GM21576 (cell line): Measurements from ENCODE around the gene TECR.

Experiments used
- ATAC-seq: cut with Tn5 transposase; IDR thresholded peaks from one replicate; pipeline ENCODE4 v1.9.1; 2021; ENCODE audit warnings: mild to moderate bottlenecking, moderate library complexity; ENCODE audit not compliant: unreplicated experiment

TECR gene

DNA sequence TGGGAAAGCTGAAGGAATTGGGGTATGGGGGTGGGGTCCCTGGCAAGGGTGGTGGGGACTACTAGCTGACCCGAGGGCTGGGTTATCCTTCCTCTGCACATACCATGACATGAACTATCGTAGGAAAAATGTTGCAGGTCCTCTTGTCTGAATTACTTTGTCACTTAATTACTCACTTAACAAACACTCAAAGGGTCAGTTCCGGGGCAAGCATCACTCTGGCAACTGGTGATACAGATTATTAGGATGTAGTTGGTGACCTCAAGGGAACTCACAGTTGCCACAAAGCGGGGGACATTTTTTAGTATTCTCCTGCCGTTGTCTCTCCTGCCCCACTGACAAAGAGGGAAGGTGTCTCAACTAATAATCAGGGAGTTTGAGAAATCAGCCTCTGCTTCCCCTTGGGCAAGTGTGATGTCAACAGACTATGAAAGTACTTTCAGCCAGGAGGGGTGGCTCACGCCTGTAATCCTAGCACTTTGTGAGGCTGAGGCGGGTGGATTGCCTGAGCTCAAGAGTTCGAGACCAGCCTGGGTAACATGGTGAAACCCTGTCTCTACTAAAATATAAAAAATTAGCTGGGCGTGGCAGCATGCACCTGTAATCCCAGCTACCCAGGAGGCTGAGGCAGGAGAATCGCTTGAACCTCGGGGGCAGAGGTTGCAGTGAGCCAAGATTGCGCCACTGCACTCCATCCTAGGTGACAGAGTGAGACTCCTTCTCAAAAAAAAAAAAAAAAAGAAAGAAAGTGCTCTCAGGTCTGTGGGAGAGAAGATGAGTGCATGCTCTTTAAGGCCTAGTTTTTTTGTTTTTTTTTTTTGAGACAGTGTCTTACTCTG is 21.5 kb upstream of the TECR start:
- no peak for ATAC-seq

DNA sequence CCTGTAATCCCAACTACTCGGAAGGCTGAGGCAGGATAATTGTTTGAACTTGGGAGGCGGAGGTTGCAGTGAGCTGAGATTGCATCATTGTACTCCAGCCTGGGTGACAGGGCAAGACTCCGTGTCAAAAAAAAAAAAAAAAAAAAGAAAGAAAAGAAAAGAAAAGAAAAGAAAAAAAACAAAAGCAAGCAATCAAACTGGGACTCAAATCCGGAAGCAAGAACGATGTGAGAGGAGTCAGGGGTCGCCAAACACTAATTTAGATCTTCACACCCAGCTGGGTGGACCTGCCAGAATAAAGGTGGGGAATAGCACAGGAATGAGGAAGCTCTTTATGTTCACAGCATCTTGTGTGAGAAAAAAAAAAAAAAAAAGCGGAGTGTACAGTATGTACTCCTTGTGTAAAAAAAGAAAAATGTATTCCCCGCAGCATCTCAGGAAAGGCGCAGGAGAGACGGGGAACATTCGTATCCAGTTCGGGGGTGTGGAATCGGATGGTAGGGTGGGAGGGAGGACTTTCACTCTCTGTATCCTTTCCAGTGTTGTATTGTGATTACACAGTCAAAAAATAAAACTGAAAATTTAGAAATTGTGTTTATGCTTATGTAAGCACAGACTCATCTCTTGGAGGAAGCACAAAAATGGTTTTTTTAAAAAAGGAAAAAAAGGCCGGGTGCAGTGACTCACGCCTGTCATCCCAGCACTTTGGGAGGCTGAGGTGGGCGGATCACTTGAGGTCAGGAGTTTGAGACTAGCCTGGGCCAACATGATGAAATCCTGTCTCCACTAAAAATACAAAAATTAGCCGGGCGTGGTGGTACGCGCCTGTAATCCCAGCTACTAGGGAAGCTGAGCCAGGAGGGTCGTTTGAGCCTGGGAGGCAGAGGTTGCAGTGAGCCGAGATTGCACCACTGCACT is 18.8 kb upstream of the TECR start:
- no peak for ATAC-seq

DNA sequence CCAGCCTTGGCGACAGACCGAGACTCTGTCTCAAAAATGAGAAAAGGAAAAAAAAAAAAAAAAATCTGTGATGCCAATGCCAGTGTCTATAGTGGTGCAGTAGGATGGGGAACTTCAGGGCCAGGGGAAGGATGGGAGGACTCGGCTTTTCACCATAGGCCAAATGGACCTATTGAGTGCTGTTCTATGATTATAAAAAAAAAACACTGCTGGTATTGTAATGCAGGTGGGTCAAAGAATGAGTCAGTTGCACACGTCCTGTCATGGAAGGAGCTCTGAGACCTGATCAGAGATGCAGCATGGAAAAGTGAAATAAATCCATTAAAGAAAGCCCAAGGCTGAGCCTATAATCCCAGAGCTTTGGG is 18.2 kb upstream of the TECR start:
- no peak for ATAC-seq

DNA sequence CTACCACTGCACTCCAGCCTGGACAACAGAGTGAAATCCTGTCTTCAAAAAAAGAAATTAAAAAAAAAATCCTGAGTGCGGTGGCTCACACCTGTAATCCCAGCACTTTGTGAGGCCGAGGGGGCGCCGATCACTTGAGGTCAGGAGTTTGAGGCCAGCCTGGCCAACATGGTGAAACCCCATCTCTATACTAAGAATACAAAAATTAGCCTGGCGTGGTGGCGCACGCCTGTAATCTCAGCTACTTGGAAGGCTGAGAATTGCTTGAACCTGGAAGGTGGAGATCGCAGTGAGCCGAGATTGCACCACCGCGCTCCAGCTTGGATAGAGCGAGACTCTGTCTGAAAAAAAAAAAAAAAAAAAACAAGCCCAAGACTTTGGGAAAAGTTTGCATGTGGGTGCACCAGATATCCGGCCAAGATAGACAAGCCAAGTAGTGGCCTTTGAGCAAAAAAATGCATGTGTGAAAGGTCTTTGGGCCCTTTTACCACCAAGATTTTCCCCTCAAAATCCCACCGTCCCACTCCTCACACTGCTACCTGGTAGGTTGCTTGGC is 16.9 kb upstream of the TECR start:
- no peak for ATAC-seq

DNA sequence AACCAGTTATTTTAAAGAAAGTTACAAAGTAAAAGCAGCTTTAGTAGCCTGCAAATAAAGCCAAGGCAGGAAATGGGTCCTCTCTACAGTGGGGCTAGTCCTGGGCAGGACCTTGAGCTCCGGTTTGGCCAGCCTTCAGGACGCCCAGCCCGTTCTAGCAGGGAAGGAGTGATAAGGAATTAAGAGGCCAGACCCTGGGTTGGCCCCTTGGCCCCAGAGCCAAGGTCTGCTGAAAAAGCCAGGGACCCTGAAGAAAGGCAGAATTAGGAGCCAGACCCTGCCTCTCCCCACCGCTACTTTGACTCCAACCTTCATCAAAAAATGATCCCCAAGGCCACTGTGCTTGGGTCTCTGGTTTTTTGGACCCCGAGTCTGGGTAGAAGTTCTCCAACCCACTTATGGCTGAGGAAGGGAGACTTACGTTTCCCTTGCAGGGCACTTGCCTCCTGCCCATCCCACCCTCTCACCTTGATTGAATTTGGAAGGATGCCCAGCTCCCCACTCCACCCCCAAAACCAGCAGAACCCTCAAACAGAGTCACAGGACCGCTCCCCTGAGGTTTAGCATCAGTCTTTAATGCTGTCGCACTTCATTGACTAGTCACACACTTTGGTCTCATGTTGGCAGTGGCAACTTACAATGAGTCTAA is 15.1 kb upstream of the TECR start:
- ATAC-seq = no peak

DNA sequence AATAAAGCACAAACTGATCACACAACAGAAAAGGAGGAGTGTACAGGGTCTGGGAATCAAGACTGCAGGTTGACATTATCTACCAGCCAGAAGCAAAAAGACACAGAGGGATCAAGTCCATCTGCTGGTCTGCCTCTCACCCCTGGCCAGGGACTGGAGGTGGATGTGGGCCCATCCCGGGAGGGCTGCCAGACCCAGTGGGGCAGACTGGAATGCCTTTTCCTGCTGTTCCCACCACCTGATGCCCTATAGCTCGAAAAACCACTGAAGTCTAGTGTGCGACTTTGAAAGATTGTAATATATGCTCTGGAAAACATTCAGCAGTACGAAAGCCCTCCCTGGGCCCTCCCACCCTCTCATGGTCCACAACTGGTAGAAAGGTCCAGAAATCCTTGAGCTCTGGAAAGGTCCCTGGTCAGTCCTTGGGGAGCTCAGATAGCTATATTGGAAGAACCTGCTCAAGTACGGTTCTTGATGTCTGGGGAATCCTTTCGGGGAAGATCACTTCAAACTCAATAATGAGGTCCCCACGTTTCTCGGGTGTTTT is 13.8 kb upstream of the TECR start:
- no peak for ATAC-seq

DNA sequence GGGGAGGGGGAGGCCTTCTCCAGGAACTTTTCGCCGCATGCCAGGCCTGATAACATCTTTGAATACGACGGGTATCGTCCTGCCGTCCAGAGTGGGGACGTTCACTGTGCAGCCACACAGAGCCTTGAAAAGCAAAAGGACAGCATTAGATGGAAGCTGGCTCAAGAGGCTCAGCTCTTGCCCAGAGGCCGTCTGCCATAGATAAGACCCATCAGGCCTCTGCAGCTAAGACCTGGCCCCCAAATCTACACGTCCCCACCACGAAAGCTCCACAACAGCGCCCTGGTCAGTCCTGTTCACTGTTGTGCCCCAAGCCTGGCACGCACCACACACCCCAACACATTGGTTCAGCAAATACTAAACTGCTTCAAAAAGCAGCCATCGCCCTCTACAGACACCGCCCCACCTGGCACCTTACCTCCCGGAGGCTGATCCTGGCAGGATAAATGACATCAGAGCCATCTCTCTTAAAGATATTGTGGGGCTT is 13.3 kb upstream of the TECR start:
- no peak for ATAC-seq

DNA sequence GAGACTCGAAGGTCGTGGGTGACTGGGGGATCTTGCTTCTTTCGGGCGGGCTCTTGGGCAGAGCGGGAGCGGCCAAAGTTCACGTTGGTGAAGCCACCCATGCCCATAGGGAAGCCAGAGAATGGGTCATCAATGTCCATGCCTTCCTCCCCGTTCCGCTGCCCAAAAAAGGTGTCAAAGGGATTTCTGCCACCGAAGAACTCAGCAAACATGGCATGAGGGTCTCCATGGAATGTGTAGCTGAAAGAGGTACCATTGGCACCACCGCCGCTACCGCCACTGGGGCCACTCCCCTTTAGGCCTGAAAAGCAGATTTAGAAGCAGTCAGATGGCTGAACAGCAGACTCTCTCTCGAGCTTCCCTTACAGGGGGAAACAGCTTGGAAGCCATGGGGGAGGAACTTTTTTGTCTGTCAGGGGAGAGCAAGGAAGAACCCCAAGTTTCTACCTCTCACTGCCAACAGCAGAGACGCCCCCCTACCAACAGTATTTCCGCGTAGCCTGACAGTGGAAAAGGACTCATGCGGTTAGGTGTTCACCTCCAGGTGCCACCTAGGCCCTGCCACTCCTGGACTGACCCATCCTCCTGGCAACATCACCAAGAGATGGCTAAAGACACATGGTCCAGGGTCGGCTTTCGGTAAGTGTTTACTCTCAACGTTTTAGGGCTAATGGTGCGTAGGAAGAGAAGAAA is 12.5 kb upstream of the TECR start:
- no peak for ATAC-seq

DNA sequence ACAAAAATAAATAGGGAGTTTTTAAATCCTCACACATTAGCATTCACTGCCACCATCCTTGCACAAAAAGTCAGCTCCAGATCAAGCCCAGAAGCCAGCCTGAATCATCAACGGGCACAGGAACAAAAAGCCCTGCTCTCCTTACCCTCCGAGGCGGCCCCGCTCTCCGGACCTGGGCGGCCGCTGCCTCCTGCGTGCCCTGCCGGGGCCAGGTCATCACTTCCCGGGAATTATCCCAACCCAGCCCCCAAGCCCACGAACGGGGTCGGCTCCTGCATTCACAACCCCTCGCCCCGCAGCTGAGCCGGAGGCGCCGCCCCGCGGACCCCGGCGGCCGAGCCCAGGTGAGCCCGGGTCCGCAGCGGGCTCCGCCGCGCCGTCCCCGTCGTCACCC is 12.0 kb upstream of the TECR start:
- ATAC-seq = peak; percentile 0

DNA sequence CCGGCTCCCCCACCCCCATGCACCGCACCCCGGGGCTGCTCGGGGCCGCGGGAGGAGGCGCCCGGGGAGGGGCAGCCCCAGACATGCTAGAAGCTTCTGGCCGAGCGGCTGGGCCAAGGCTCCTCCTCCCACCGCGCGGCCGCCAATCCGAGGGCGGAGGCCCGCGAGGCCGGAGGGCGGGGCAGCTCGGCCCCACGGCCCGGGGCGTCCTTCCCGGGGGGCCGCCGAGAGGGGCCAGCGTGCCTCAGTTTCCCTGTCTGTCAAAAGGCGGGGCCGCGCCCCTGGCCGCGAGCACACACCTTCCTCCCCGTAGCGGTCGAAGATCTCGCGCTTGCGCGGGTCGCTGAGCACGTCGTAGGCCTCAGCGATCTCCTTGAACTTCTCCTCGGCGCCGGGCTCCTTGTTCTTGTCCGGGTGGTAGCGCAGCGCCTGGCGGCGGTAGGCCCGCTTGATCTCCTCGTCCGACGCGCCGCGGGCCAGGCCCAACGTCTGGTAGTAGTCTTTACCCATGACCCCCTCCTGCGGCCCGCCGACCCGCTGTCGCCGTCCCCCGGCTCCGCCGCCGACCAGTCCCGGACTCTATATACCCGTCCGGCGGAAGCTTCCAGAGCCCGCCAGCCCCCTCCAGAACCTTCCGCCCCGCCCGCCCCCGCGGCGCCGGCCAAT is 11.4 kb upstream of the TECR start, which contains the start of gene DNAJB1:
Gene DNAJB1, minus strand, starts transcription at position 558 of the 666 bp plus-strand sequence. Its CDS starts 48 bp downstream, at position 510.
- ATAC-seq = peak; percentile 53

DNA sequence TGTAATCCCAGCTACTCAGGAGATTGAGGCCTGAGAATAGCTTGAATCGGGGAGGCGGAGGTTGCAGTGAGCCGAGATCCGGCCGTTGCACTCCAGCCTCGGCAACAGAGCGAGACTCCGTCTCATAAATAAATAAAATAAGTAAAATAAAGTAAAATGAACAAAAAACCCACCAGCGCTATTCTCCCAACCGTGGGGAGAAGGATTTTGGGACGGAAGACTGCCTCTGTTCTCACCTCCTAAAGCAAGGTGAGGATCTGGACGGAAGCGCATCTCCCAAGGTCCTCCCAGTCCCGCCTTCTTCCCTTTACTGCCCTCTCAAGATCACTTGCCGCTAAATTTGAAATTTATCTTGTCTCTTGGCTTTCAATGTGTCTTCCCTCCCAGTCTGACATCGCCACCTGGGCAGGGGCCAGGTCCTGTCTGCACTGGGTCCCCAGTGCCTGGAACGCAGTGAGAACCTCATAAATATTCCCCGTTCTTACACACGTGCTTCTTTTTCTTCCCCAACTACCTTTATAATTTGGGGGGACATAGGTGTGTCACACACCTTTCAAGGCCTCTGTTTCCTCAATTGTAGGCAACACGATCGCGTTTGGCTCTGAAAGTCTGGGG is 10.0 kb upstream of the TECR start:
- no peak for ATAC-seq

DNA sequence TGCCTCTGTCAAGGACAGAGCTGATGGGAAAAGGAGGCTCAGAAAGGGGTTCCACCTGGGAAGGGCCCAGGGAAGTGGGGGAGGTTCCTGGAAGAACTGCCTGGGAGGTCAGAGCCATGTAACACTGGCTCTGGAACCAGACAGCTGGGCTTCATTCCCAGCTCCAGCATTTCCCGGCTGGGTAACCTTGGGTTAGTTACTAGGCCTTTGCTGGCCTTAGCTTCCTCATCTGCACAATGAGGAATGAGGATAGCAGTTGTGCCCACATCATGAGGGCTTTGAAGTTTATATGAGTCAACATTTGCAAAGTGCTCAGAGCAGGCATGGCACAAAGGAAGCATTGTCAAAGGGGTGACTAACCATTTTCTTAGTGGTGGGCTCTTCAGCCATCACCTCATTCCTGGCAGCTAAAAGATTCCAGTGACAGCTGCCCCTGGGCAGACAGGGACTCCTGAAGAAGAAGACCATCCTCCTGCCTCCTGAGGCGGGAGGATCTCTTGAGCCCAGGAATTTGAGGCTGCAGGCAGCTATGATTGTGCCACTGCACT is 9.5 kb upstream of the TECR start:
- no peak for ATAC-seq

DNA sequence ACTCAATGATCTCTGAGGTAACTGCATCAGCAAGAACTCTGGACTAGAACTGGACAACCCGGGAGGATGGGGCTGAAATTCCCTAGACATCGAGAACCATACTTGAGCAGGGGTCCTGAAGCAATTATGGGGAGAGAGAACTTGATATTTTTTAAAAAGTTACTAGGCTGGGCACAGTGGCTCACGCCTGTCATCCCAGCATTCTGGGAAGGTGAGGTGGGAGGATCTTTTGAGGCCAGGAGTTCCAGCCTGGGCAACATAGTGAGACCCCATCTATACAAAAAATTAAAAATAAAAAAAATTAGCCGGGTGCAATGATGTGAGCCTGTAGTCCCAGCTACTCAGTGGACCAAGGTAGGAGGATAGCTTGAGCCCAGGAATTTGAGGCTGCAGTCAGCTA is 8.9 kb upstream of the TECR start:
- ATAC-seq = no peak

DNA sequence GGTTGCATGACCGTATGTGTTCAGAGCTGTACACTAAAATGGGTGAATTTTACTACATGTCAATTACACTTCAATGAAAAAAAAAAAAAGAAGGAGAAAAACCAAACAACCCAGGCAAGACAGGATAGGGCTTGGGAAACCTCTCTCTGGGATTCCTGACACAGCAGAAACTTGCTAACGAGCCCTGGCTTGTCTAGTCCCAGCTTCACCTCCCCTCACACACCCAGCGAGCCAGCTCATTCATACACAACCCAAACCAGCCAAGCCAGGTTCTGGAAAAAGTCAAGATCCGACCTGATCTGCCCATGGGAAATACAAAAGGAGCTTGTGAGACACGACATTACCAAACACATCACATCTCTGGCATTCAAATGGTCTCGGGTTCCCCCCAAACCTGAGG is 3.7 kb upstream of the TECR start:
- ATAC-seq = no peak

DNA sequence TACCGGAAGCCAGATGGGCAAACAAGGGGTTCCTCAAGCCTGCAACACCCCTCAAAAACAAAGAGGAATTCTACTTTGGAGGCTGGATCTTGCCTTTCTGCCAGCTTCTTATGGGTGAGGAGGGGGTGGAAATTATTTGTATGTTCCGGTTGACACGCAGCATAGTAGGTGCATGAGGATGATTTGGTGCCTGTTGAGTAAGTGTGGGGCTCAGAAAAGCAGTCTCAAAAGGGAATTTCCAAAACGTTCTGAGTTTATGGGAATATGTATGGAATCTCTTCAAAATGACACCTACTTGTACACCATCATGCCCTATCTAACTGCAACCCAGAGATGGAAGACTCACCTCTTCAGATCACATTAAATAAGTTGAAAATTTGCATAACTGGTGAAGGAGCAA is 3.0 kb upstream of the TECR start:
- ATAC-seq = no peak

DNA sequence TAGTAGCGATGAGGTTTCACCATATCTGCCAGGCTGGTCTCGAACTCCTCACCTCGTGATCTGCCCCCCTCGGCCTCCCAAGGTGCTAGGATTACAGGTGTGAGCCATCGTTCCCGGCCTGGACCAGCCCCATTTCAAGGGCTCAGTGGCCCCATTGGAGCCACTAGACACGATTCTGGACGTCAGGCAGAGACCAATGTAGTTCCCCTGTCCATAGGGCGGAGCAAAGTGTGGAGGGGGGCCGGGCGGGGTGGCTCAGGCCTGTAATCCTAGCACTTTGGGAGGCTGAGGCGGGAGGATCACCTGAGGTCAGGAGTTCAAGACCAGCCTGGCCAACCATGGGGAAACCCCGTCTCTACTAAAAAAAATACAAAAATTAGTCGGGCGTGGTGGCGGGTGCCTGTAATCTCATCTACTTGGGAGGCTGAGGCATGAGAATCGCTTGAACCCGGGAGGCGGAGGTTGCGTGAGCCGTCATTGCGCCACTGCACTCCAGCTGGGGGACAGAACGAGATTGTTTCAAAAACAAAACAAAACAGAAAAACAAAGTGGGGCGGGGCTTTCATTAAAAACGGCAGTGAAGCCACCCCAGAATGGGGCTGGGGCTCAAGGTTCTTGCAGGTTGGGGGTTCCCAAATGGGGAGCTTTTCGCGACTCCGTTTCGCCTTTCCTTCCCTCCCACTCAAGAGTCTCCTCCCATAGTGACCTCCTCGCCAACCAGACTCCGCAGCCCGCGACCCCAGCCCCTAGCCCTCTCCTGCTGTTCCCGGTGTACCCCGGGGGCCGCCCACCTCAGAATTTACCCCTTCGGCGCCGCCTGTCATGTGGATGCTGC is 758 bp upstream of the TECR start:
- no peak for ATAC-seq

DNA sequence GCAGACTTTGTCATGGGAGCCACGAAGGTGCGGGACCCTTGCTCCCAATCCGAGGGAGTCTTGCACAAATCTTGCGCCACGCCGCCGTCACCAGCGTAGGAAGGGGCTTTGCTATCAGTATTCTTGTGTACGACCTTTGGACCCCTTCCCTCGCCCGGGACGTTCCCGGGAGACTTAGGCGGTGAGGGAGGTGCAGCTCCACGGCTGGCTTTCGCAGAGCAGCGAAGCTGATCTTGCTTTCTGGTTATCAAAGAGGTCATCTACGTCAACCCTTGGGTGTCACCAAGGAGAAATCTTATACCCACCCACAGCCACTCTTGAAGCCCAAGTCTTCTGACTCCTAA is 583 bp downstream of the TECR start:
- ATAC-seq = no peak

DNA sequence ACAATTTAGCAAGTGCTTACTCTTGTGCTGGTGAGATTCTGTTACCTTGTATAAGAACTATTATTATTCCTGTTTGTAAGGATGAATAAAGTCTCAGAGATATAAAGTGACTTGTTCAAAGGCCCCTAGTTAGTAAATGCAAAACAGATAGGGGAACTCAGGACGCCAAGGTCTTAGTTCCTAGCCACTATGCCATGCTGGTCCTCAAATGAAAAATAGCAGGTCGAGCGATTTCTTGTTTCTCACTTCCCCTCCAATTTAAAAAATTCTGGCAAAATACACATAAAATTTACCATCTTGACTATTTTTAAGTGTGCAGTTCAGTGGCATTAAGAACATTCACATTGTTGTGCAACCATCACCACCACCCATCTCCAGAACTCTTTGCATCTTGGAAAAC is 1.1 kb downstream of the TECR start:
- no peak for ATAC-seq
